Muscle layer of colon (tissue), 2 donors: ENCODE data around the gene SEMA6D.

ENCODE experiments used
- H3K27ac ChIP-seq: one replicate; pipeline ENCODE4 v1.7.0; 2013; ENCODE audit warnings: low read depth, mild to moderate bottlenecking, low read length, moderate library complexity
- H3K27me3 ChIP-seq, 2 donors: one replicate each; pipeline ENCODE4 v1.7.0; 2013; ENCODE audit warnings: low read length in 2 of 2, mild to moderate bottlenecking in 2 of 2; ENCODE audit not compliant: insufficient read depth in 2 of 2, control insufficient read depth in 1 of 2
- H3K36me3 ChIP-seq: one replicate; pipeline ENCODE4 v1.7.0; 2013; ENCODE audit warnings: mild to moderate bottlenecking, low read length; ENCODE audit not compliant: insufficient read depth
- H3K4me1 ChIP-seq: one replicate; pipeline ENCODE4 v1.7.0; 2013; ENCODE audit warnings: mild to moderate bottlenecking, low read length; ENCODE audit not compliant: insufficient read depth
- H3K4me3 ChIP-seq, 2 donors: one replicate each; pipeline ENCODE4 v1.7.0; 2013; ENCODE audit warnings: low read length in 2 of 2, low read depth in 1 of 2, mild to moderate bottlenecking in 1 of 2, moderate library complexity in 1 of 2
- H3K9ac ChIP-seq: one replicate; pipeline ENCODE4 v1.7.0; 2013; ENCODE audit warnings: low read length
- H3K9me3 ChIP-seq: one replicate; pipeline ENCODE4 v1.7.0; 2013; ENCODE audit warnings: mild to moderate bottlenecking, low read length
- donor health status: abdominal sarcoma.
- donor health status: Adenocarcinoma of cecum.

Gene SEMA6D

GRCh38 chr15:47814620-47815019 is 97.3 kb downstream of the SEMA6D start:
- Histone ChIP-seq H3K36me3 (no peaks in the 10 kb centered on the region), H3K4me3 (no peak overlapping the region), H3K27ac (no peak overlapping the region), H3K9me3 (no peaks in the 10 kb centered on the region), H3K9ac (no peak overlapping the region), H3K4me1 (no peaks in the 10 kb centered on the region), H3K27me3 (no peaks in the 10 kb centered on the region)

DNA sequence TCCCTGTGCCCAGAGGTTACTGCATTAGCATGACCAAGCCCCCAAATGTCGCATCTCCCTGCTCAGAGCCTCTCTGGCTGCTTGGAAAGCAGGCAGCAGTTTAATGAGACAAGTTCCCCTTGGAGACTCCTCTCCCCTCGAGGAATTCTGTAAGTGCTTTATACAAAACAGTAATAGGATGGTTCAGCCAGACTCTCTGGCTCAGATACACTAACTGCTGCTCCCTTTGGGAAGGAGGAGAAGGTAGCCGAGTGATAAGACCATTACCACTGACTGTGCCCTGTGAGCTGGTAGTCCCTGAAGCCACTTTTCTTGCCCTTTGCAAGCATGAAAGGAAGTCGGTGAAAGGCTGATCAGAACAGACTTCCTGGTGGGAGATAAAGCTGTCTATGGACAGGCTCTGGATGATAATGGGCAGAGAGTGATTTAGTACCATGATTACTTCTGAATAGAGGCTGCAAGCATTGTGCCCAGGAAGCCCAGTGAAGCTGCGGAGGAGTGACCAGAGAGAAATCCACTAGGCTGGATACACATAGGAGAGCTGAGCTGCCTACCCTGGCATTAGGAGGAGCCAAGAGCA is 100.8 kb downstream of the SEMA6D start:
- Histone ChIP-seq H3K36me3 (no peaks in the 10 kb centered on the region), H3K9me3 (no peaks in the 10 kb centered on the region), H3K27ac (no peak overlapping the region), H3K4me1 (peaks cover 8% of the 10 kb centered on the region), H3K27me3 (no peaks in the 10 kb centered on the region), H3K4me3 (no peak overlapping the region), H3K9ac (no peak overlapping the region)

DNA sequence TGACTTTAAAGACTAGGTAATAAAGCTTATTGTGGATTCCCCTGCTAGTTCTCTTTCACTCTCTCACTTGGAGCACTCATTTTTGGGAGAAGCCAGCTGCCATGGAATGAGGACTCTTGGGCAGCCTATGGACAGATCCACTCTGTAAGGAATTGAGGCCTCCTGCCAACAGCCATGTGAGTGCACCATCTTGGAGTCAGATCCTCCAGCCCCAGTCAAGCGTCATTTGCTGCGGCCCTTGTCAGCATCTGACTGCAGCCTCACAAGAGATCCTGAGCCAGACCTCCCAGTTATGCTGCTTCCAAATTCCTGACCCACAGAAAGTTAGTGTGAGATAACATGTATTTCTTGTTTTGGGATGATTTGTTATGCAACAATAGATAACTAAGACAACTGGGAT is 101.9 kb downstream of the SEMA6D start:
- H3K9ac ChIP-seq, result no peak overlapping the region
- no peaks in the 10 kb centered on the region for H3K27me3 ChIP-seq
- no peaks in the 10 kb centered on the region for H3K36me3 ChIP-seq
- H3K9me3 ChIP-seq, result no peaks in the 10 kb centered on the region
- H3K4me3 ChIP-seq, result no peak overlapping the region
- H3K27ac ChIP-seq, result no peak overlapping the region
- peaks cover 8% of the 10 kb centered on the region for H3K4me1 ChIP-seq

- no peaks in the 10 kb centered on the region for H3K27me3 ChIP-seq
Observed at GRCh38 chr15:47820057-47820746, 102.9 kb downstream of the SEMA6D start.

GRCh38 chr15:47820747-47821319 is 103.5 kb downstream of the SEMA6D start:
- no peaks in the 10 kb centered on the region for H3K9me3 ChIP-seq
- H3K36me3 ChIP-seq, result no peaks in the 10 kb centered on the region
- H3K27me3 ChIP-seq, result no peaks in the 10 kb centered on the region
- H3K4me1 ChIP-seq, result peaks cover 8% of the 10 kb centered on the region
- H3K27ac ChIP-seq, result no peak overlapping the region
- no peak overlapping the region for H3K4me3 ChIP-seq
- no peak overlapping the region for H3K9ac ChIP-seq

More at GRCh38 chr15:47820057-47820746, 102.9 kb downstream of the SEMA6D start:
- H3K9ac ChIP-seq, result no peak overlapping the region
- no peak overlapping the region for H3K4me3 ChIP-seq
- H3K27ac ChIP-seq, result no peak overlapping the region
- peaks cover 8% of the 10 kb centered on the region for H3K4me1 ChIP-seq
- H3K9me3 ChIP-seq, result no peaks in the 10 kb centered on the region
- H3K36me3 ChIP-seq, result no peaks in the 10 kb centered on the region

- Histone ChIP-seq H3K9ac (no peak overlapping the region), H3K4me1 (peaks cover 8% of the 10 kb centered on the region), H3K9me3 (no peaks in the 10 kb centered on the region), H3K27me3 (no peaks in the 10 kb centered on the region), H3K4me3 (no peak overlapping the region), H3K36me3 (no peaks in the 10 kb centered on the region), H3K27ac (no peak overlapping the region)
Observed at GRCh38 chr15:47822048-47822447, 104.7 kb downstream of the SEMA6D start.
